Activated CD4-positive, alpha-beta T cell treated with anti-CD3 and anti-CD28 coated beads for 24 hours (primary cell): ENCODE results near the gene SCYGR7.
"Not testable (repeated sequence)": the region's sequence is repeated elsewhere in the genome, so short reads cannot be mapped to it uniquely, and the experiment has no call there.

ENCODE experiments used
- DNase-seq, 2 donors: peaks; one replicate each; pipeline ENCODE4 v3.0.0-alpha.2; 2020; ENCODE audit warnings: low read depth in 2 of 2

Gene SCYGR7

GRCh38 chr2:227728035-227728434, at the start of gene SCYGR7:
SCYGR7 (plus strand) TSS chr2:227728335; CDS start chr2:227728335, 0 bp downstream.
- DNase-seq, result no peak

GRCh38 chr2:227684258-227684657, 43.9 kb upstream of the SCYGR7 start:
- no peak for DNase-seq

- DNase-seq, result no peak
Measured at GRCh38 chr2:227687189-227687588, 40.9 kb upstream of the SCYGR7 start.

GRCh38 chr2:227696990-227697679, 31.0 kb upstream of the SCYGR7 start:
- no peak for DNase-seq

GRCh38 chr2:227701556-227701955, 26.6 kb upstream of the SCYGR7 start:
- no peak for DNase-seq

GRCh38 chr2:227703280-227703732, 24.8 kb upstream of the SCYGR7 start:
- DNase-seq, result no peak

GRCh38 chr2:227703961-227704360, 24.2 kb upstream of the SCYGR7 start:
- DNase-seq, result no peak

- no peak for DNase-seq
Measured at GRCh38 chr2:227706859-227707258, 21.3 kb upstream of the SCYGR7 start.

- DNase-seq, result no peak
Measured at GRCh38 chr2:227707390-227707789, 20.7 kb upstream of the SCYGR7 start.

GRCh38 chr2:227710986-227711385, 17.1 kb upstream of the SCYGR7 start:
- DNase-seq, result no peak

GRCh38 chr2:227713291-227713690, 14.8 kb upstream of the SCYGR7 start:
- DNase-seq, result no peak

- DNase-seq, result no peak
Measured at GRCh38 chr2:227716501-227716900, 11.6 kb upstream of the SCYGR7 start.

GRCh38 chr2:227717687-227718567, 10.2 kb upstream of the SCYGR7 start, which contains the start of gene SLC19A3:
SLC19A3 (minus strand) TSS chr2:227718028; CDS start chr2:227702318, 15,710 bp downstream.
- peak in 1 of 2 donors; percentile 1 for DNase-seq

- no peak for DNase-seq
Measured at GRCh38 chr2:227719641-227720040, 8.5 kb upstream of the SCYGR7 start.

- no peak for DNase-seq
Measured at GRCh38 chr2:227720680-227721079, 7.5 kb upstream of the SCYGR7 start.

GRCh38 chr2:227722821-227723220, 5.3 kb upstream of the SCYGR7 start:
- DNase-seq, result not testable (repeated sequence)

GRCh38 chr2:227724394-227725039, 3.6 kb upstream of the SCYGR7 start, which contains the start of gene SCYGR6:
SCYGR6 (minus strand) TSS chr2:227724757; CDS start chr2:227724757, 0 bp downstream.
- DNase-seq, result no peak

GRCh38 chr2:227739351-227739750, 11.2 kb downstream of the SCYGR7 start:
- DNase-seq, result no peak

GRCh38 chr2:227740705-227741104, 12.6 kb downstream of the SCYGR7 start:
- DNase-seq, result not testable (repeated sequence)

- no peak for DNase-seq
Measured at GRCh38 chr2:227745594-227745993, 17.5 kb downstream of the SCYGR7 start, which contains the start of gene SCYGR8. SCYGR8 (plus strand) TSS chr2:227745894; CDS start chr2:227745894, 0 bp downstream.

- DNase-seq, result no peak
Measured at GRCh38 chr2:227748079-227748478, 19.9 kb downstream of the SCYGR7 start.

GRCh38 chr2:227756261-227756660, 28.1 kb downstream of the SCYGR7 start:
- not testable (repeated sequence) for DNase-seq
